HG02642 (cell line): ENCODE measurements around the gene TMEM240.
"Not testable (repeated sequence)": the region's sequence is repeated elsewhere in the genome, so short reads cannot be mapped to it uniquely, and the experiment has no call there.

ENCODE experiments used
- ATAC-seq: cut with Tn5 transposase; IDR thresholded peaks from one replicate; pipeline ENCODE4 v1.9.1; 2021; ENCODE audit warnings: mild to moderate bottlenecking; ENCODE audit not compliant: unreplicated experiment, poor library complexity

TMEM240 gene

DNA sequence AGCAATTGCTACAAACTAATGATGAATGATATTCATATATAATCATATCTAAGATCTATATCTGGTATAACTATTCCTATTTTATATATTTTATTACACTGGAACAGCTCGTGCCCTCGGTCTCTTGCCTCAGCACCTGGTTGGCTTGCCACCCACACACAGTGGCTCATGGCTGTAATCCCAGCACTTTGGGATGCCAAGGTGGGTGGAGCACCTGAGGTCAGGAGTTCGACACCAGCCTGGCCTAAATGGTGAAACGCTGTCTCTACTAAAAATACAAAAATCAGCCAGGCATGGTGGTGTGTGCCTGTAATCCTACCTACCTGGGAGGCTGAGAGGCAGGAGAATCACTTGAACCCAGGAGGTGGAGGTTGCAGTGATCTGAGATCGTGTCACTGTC lies 34.6 kb downstream of the TMEM240 start:
- not testable (repeated sequence) for ATAC-seq

GRCh38 chr1:1505366-1505798 lies 35.0 kb downstream of the TMEM240 start:
- peak; percentile 53 for ATAC-seq

GRCh38 chr1:1504777-1505365 lies 35.6 kb downstream of the TMEM240 start:
- not testable (repeated sequence) for ATAC-seq

GRCh38 chr1:1495461-1495975 lies 44.9 kb downstream of the TMEM240 start:
- ATAC-seq: not testable (repeated sequence)

- ATAC-seq: not testable (repeated sequence)
Observed at GRCh38 chr1:1494311-1494710, 46.1 kb downstream of the TMEM240 start.

- no peak for ATAC-seq
Observed at GRCh38 chr1:1491601-1492000, 48.8 kb downstream of the TMEM240 start.

GRCh38 chr1:1490633-1491230 lies 49.7 kb downstream of the TMEM240 start:
- ATAC-seq: no peak

DNA sequence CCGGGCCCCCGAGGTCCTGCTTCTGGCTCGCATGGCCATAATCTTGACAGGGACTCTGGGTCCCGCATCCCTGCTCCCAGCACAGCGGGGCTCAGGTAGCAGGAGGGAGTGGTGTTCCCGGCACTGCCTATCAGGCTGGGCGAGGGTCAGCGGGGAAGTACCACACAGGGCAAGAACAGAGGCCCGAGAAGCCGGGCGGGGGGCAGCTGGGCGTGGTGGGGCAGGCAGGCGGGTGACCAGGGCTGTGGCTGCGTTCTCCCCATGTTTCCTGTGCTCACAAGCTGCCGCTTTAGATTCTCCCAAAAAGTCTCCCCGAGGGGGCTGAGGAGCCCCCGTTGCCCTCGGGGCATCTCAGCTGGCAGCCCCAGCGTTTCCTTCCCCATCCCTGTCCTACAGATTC lies 50.6 kb downstream of the TMEM240 start:
- no peak for ATAC-seq

DNA sequence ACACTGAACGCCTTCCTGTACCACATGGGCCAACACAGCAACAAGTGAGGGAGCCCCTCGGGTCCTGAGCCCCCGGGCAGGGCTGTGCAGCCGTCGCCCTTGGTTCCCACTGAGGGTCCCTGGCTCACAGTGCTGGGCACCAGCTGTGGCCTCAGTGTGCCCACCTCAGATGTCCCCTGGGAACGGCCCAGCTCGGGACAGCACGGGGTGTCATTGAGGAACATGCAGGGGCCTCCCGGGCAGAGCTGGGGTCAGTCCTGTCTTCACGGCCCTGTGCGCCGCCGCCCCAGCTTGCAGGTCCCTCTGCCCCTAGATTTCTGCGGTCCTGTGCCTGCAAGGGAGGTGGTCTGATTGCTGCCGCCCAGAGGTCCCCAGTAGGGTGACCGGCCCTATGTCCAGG lies 51.2 kb downstream of the TMEM240 start:
- ATAC-seq: no peak

GRCh38 chr1:1487701-1488100 lies 52.7 kb downstream of the TMEM240 start:
- ATAC-seq: no peak

GRCh38 chr1:1485755-1486317 lies 54.6 kb downstream of the TMEM240 start:
- ATAC-seq: not testable (repeated sequence)

DNA sequence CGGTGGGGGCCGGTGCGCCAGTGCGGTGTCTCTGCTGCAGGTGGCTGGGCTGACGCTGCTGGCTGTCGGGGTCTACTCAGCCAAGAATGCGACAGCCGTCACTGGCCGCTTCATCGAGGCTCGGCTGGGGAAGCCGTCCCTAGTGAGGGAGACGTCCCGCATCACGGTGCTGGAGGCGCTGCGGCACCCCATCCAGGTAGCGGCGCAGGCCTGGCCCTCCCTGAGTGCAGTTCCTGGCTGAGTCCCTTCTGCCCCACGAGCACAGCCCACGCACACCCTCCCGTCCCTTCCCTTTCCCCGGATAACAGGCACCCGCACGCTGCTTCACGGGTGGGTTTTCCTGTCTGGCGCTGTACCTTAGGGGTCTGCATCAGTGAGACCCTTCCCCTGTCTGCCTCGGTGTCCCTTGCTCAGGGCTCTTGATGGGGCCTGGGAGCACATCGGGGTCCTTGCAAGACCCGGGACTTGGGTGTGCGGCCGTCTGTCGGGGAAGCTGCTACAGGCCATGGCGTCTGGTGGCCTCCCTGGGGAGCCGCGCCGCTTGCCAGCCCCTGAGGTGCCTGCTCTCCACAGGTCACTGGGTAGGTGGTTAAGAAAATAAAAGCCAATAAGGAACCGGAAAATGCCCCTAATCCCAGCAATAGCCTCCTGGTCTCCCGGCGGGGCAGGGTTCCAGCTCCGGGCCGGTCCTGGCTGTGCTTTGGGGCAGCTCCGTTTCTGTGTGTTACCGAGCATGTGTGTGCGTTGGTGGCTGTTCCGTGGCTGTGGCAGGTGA lies 55.3 kb downstream of the TMEM240 start:
- ATAC-seq: not testable (repeated sequence)
